Astrocyte (in vitro differentiated cells and primary cell): ENCODE measurements around the gene CDH18. TPM values are rescaled to one million over a fixed set of nuclear protein-coding genes. Genes with fewer than 3 reads are reported as not detected.

Source experiments
- DNase-seq: peaks from one replicate; pipeline ENCODE4 v3.0.0-alpha.2; 2010; ENCODE audit warnings: low read depth
- FAIRE-seq: peaks from 2 replicates; lab custom pipeline; 2011; peaks lifted over from hg19 to GRCh38; lab: Jason Lieb, UNC
- H2AFZ ChIP-seq: 2 replicates; pipeline ENCODE4 v1.6.0; 2012; ENCODE audit warnings: low read depth, low read length, inconsistent platforms
- H3K27ac ChIP-seq: 2 replicates; pipeline ENCODE4 v1.5.1; 2011; ENCODE audit warnings: low read depth, low read length, inconsistent platforms
- H3K27me3 ChIP-seq: 2 replicates; pipeline ENCODE4 v1.6.0; 2011; ENCODE audit warnings: low read length, inconsistent platforms; ENCODE audit not compliant: insufficient read depth
- H3K36me3 ChIP-seq: 2 replicates; pipeline ENCODE4 v1.5.1; 2011; ENCODE audit warnings: low read length, inconsistent platforms; ENCODE audit not compliant: insufficient read depth
- H3K4me1 ChIP-seq: 2 replicates; pipeline ENCODE4 v1.5.1; 2011; ENCODE audit warnings: low read length, inconsistent platforms; ENCODE audit not compliant: insufficient read depth
- H3K4me2 ChIP-seq: 2 replicates; pipeline ENCODE4 v1.6.0; 2012; ENCODE audit warnings: low read length, inconsistent platforms
- H3K4me3 ChIP-seq: 2 replicates; pipeline ENCODE4 v1.5.1; 2011; ENCODE audit warnings: low read depth, mild to moderate bottlenecking, low read length, inconsistent platforms; ENCODE audit not compliant: insufficient read depth
- H3K79me2 ChIP-seq: 2 replicates; pipeline ENCODE4 v1.6.0; 2012; ENCODE audit warnings: mild to moderate bottlenecking, low read length, inconsistent platforms; ENCODE audit not compliant: insufficient read depth
- H3K9ac ChIP-seq: 2 replicates; pipeline ENCODE4 v1.6.0; 2012; ENCODE audit warnings: mild to moderate bottlenecking, low read length, inconsistent platforms
- H3K9me3 ChIP-seq: 2 replicates; pipeline ENCODE4 v1.5.1; 2012; ENCODE audit warnings: low read depth, mild to moderate bottlenecking, low read length, inconsistent platforms; ENCODE audit not compliant: insufficient read depth
- H4K20me1 ChIP-seq: 2 replicates; pipeline ENCODE4 v1.6.0; 2012; ENCODE audit warnings: low read length, inconsistent platforms; ENCODE audit not compliant: insufficient read depth
- H3K27ac Mint-ChIP-seq: one replicate; pipeline ENCODE4 v1.8.0; 2021; ENCODE audit warnings: mild to moderate bottlenecking, mixed read lengths; ENCODE audit not compliant: unreplicated experiment
- H3K27me3 Mint-ChIP-seq: one replicate; pipeline ENCODE4 v1.8.0; 2021; ENCODE audit warnings: low read depth, mixed read lengths; ENCODE audit not compliant: unreplicated experiment
- H3K36me3 Mint-ChIP-seq: one replicate; pipeline ENCODE4 v1.8.0; 2021; ENCODE audit warnings: low read depth, mixed read lengths; ENCODE audit not compliant: unreplicated experiment
- H3K4me1 Mint-ChIP-seq: one replicate; pipeline ENCODE4 v1.8.0; 2021; ENCODE audit warnings: low read depth, mixed read lengths; ENCODE audit not compliant: unreplicated experiment
- H3K4me3 Mint-ChIP-seq: one replicate; pipeline ENCODE4 v1.8.0; 2021; ENCODE audit warnings: mild to moderate bottlenecking, moderate library complexity, mixed read lengths; ENCODE audit not compliant: unreplicated experiment
- H3K9me3 Mint-ChIP-seq: one replicate; pipeline ENCODE4 v1.8.0; 2021; ENCODE audit warnings: mild to moderate bottlenecking, mixed read lengths; ENCODE audit not compliant: unreplicated experiment
- EZH2 ChIP-seq: IDR thresholded peaks from 2 replicates; pipeline ENCODE4 v1.6.1; 2012; ENCODE audit warnings: mild to moderate bottlenecking, low read length, inconsistent platforms; ENCODE audit not compliant: insufficient read depth
- total RNA-seq: library from RNA; stranded (reverse); gene quantifications from 2 replicates; pipeline ENCODE4 v1.2.1, GENCODE V29; 2021
- TF ChIP-seq, protein P1 (sequence below): IDR thresholded peaks from 2 replicates; pipeline ENCODE4 v1.5.1; 2011; ENCODE audit warnings: low read depth, mild to moderate bottlenecking, inconsistent platforms, low read length, moderate library complexity; ENCODE audit not compliant: insufficient read depth

CDH18 gene
- total RNA-seq, 1 donor from 2014 or later: not detected

DNA sequence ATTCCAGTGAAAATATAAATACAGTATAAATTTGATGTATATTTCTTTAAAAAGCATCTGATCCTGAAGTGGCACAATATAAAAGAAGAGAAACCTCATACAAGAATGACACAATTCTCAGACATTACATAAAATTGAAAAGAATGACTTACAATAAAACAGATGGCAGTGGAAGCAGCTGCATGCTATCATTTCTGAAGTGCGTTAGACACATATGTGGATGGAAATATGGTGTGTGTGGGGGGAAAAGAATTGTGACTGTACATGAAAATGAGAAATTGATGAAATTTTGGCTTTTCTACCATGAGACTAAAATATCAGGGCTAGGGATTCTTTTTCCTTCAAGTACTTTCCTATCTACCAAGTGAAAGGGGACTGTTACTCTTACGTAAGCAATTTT lies 45.9 kb upstream of the CDH18 start:
- Histone ChIP-seq H3K9me3 (no peaks in the 10 kb centered on the region), H3K36me3 (no peaks in the 10 kb centered on the region), H3K27me3 (no peaks in the 10 kb centered on the region), H3K9ac (no peak overlapping the region), H2AFZ (no peak overlapping the region), H3K4me3 (no peak overlapping the region), H3K4me2 (no peak overlapping the region), H4K20me1 (no peaks in the 10 kb centered on the region), H3K4me1 (no peaks in the 10 kb centered on the region), H3K79me2 (no peaks in the 10 kb centered on the region), H3K27ac (no peak overlapping the region)
- H3K9me3 Mint-ChIP-seq: peaks cover 3% of the 10 kb centered on the region
- no peaks in the 10 kb centered on the region for H3K4me1 Mint-ChIP-seq
- no peak overlapping the region for H3K27ac Mint-ChIP-seq
- TF ChIP-seq, protein P1, sequence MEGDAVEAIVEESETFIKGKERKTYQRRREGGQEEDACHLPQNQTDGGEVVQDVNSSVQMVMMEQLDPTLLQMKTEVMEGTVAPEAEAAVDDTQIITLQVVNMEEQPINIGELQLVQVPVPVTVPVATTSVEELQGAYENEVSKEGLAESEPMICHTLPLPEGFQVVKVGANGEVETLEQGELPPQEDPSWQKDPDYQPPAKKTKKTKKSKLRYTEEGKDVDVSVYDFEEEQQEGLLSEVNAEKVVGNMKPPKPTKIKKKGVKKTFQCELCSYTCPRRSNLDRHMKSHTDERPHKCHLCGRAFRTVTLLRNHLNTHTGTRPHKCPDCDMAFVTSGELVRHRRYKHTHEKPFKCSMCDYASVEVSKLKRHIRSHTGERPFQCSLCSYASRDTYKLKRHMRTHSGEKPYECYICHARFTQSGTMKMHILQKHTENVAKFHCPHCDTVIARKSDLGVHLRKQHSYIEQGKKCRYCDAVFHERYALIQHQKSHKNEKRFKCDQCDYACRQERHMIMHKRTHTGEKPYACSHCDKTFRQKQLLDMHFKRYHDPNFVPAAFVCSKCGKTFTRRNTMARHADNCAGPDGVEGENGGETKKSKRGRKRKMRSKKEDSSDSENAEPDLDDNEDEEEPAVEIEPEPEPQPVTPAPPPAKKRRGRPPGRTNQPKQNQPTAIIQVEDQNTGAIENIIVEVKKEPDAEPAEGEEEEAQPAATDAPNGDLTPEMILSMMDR: no peak
- TF ChIP-seq EZH2: no peak
- no peak overlapping the region for H3K4me3 Mint-ChIP-seq
- H3K36me3 Mint-ChIP-seq: no peaks in the 10 kb centered on the region
- H3K27me3 Mint-ChIP-seq: no peaks in the 10 kb centered on the region
- no peak for FAIRE-seq
- no peak for DNase-seq

DNA sequence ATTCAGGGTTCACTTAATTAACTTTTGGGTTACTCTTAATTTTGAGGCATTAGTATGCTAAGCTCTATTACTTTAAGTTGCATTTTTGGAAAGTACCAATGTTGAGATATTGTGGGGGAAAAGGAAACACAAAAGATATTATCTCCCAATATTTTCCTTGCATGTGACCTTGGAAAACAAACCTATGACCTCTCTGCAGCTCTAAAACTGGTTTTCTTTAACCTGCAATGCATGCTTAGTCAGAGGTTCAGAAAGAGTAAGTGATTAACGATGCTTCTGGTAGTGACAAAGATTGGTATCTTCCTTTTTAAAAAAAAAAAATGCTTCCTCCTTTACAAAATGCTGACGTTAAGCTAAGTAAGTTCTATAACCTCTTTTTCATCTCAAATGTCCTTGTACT lies 44.9 kb upstream of the CDH18 start:
- H3K4me3 ChIP-seq: no peak overlapping the region
- no peak overlapping the region for H3K4me2 ChIP-seq
- no peaks in the 10 kb centered on the region for H3K27me3 ChIP-seq
- FAIRE-seq (no peak), DNase-seq (no peak)
- H2AFZ ChIP-seq: no peak overlapping the region
- H3K4me3 Mint-ChIP-seq: no peak overlapping the region
- H3K9me3 ChIP-seq: no peaks in the 10 kb centered on the region
- no peak overlapping the region for H3K27ac ChIP-seq
- H3K36me3 Mint-ChIP-seq: no peaks in the 10 kb centered on the region
- no peaks in the 10 kb centered on the region for H3K79me2 ChIP-seq
- H3K9me3 Mint-ChIP-seq: peaks cover 3% of the 10 kb centered on the region
- H3K36me3 ChIP-seq: no peaks in the 10 kb centered on the region
- no peak for TF ChIP-seq EZH2
- TF ChIP-seq, protein P1: no peak
- H3K27me3 Mint-ChIP-seq: no peaks in the 10 kb centered on the region
- no peaks in the 10 kb centered on the region for H4K20me1 ChIP-seq
- no peak overlapping the region for H3K9ac ChIP-seq
- no peak overlapping the region for H3K27ac Mint-ChIP-seq
- no peaks in the 10 kb centered on the region for H3K4me1 Mint-ChIP-seq
- H3K4me1 ChIP-seq: no peaks in the 10 kb centered on the region

DNA sequence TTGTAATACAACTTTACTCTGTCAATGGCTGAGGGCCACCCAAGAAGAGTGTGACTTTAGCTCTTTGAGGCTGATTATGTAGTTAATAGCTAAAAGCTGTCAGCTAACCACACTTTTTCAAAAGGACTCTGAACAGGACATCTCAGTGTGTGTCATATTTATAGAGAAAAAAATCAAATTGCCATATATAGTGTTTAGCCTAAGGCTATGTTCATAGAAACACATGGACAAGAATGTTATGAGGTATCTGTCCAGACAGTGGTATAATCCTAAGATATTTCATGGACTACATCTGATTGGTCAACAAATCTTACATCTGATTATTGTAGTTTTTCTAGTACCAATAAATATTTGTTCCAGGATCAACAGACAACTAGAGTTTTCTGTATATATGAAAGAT lies 42.1 kb upstream of the CDH18 start:
- no peaks in the 10 kb centered on the region for H3K36me3 ChIP-seq
- no peak overlapping the region for H3K4me3 Mint-ChIP-seq

More for the DNA sequence above, 42.1 kb upstream of the CDH18 start:
- H3K4me3 ChIP-seq: no peak overlapping the region
- no peaks in the 10 kb centered on the region for H3K36me3 Mint-ChIP-seq
- no peak overlapping the region for H3K27ac Mint-ChIP-seq
- H3K9ac ChIP-seq: no peak overlapping the region
- no peaks in the 10 kb centered on the region for H3K4me1 Mint-ChIP-seq
- no peaks in the 10 kb centered on the region for H3K79me2 ChIP-seq
- DNase-seq (no peak), FAIRE-seq (no peak)
- H3K9me3 Mint-ChIP-seq: no peaks in the 10 kb centered on the region
- no peaks in the 10 kb centered on the region for H3K27me3 ChIP-seq
- H4K20me1 ChIP-seq: no peaks in the 10 kb centered on the region
- no peaks in the 10 kb centered on the region for H3K4me1 ChIP-seq
- H3K27ac ChIP-seq: no peak overlapping the region
- no peak overlapping the region for H2AFZ ChIP-seq
- no peaks in the 10 kb centered on the region for H3K27me3 Mint-ChIP-seq
- H3K4me2 ChIP-seq: no peak overlapping the region
- no peak for TF ChIP-seq EZH2
- TF ChIP-seq, protein P1: no peak
- no peaks in the 10 kb centered on the region for H3K9me3 ChIP-seq
